Measurements from ENCODE around the gene PACS2. TPM values are rescaled to one million over a fixed set of nuclear protein-coding genes. Genes with fewer than 3 reads are reported as not detected.

Gene PACS2
- total RNA-seq, 2 experiments from 2014 or later, result 28.3 to 29.9 TPM

- ChIA-PET POLR2A (interaction anchor here (1.1 to 1.6 kb wide), 2 partner anchors 48 to 110 kb away, joined by 3 read pairs; no protein-coding TSS in a partner anchor), CTCF (no interaction called here)
- DNase-seq, result no peak
- H3K4me3 Mint-ChIP-seq, result no peak overlapping the region
- H3K27me3 Mint-ChIP-seq, result no peaks in the 10 kb centered on the region
- H3K9me3 Mint-ChIP-seq, result no peaks in the 10 kb centered on the region
- H3K27ac Mint-ChIP-seq, result no peak overlapping the region
- H3K4me1 Mint-ChIP-seq, result peaks cover 7% of the 10 kb centered on the region
- peaks cover 3% of the 10 kb centered on the region for H3K36me3 Mint-ChIP-seq (ENCODE audit: low read depth)
These were observed 67.1 kb downstream of the PACS2 start for GRCh38 chr14:105381446-105382342.

GRCh38 chr14:105382343-105383082 lies 68.0 kb downstream of the PACS2 start:
- Mint-ChIP-seq H3K27ac (no peak overlapping the region), H3K4me3 (no peak overlapping the region), H3K27me3 (no peaks in the 10 kb centered on the region), H3K36me3 (ENCODE audit: low read depth) (peaks cover 3% of the 10 kb centered on the region), H3K4me1 (peaks cover 3% of the 10 kb centered on the region), H3K9me3 (no peaks in the 10 kb centered on the region)
- DNase-seq, result no peak
- CTCF ChIA-PET, result no interaction called here
- POLR2A ChIA-PET, result interaction anchor here (1.6 kb wide), 1 partner anchor 47 kb away, joined by 3 read pairs; no protein-coding TSS in a partner anchor

GRCh38 chr14:105383083-105383730 lies 68.7 kb downstream of the PACS2 start:
- Mint-ChIP-seq H3K27me3 (no peaks in the 10 kb centered on the region), H3K9me3 (no peaks in the 10 kb centered on the region)

GRCh38 chr14:105384041-105384557 lies 69.6 kb downstream of the PACS2 start:
- no peaks in the 10 kb centered on the region for H3K9me3 Mint-ChIP-seq
- H3K27me3 Mint-ChIP-seq, result no peaks in the 10 kb centered on the region
- H3K4me3 Mint-ChIP-seq, result no peak overlapping the region
- no peak for DNase-seq
- POLR2A ChIA-PET, result interaction anchor here (1.0 kb wide), 1 partner anchor 13 kb away, joined by 4 read pairs; no protein-coding TSS in a partner anchor
- peaks cover 2% of the 10 kb centered on the region for H3K4me1 Mint-ChIP-seq
- peaks cover 3% of the 10 kb centered on the region for H3K36me3 Mint-ChIP-seq (ENCODE audit: low read depth)
- H3K27ac Mint-ChIP-seq, result no peak overlapping the region
- CTCF ChIA-PET, result interaction anchor here (0.6 to 1.4 kb wide), 2 partner anchors 13 to 337 kb away, joined by 3 to 4 read pairs; no protein-coding TSS in a partner anchor

More at GRCh38 chr14:105383083-105383730, 68.7 kb downstream of the PACS2 start:
- Mint-ChIP-seq H3K27ac (no peak overlapping the region), H3K4me3 (no peak overlapping the region), H3K4me1 (peaks cover under 1% of the 10 kb centered on the region), H3K36me3 (ENCODE audit: low read depth) (peaks cover 3% of the 10 kb centered on the region)
- DNase-seq, result no peak
- POLR2A ChIA-PET, result interaction anchor here (1.6 kb wide), 1 partner anchor 47 kb away, joined by 3 read pairs; no protein-coding TSS in a partner anchor
- CTCF ChIA-PET, result interaction anchor here (1.4 kb wide), 1 partner anchor 12 kb away, joined by 4 read pairs; no protein-coding TSS in a partner anchor

GRCh38 chr14:105384605-105385321 lies 70.2 kb downstream of the PACS2 start:
- Mint-ChIP-seq H3K36me3 (ENCODE audit: low read depth) (peaks cover 3% of the 10 kb centered on the region), H3K27ac (no peak overlapping the region), H3K27me3 (no peaks in the 10 kb centered on the region), H3K4me1 (peaks cover 2% of the 10 kb centered on the region), H3K4me3 (no peak overlapping the region), H3K9me3 (no peaks in the 10 kb centered on the region)
- POLR2A ChIA-PET, result interaction anchor here (1.0 kb wide), 1 partner anchor 13 kb away, joined by 4 read pairs; no protein-coding TSS in a partner anchor
- no peak for DNase-seq
- CTCF ChIA-PET, result interaction anchor here (0.6 to 1.4 kb wide), 2 partner anchors 14 to 338 kb away, joined by 3 to 4 read pairs; no protein-coding TSS in a partner anchor

GRCh38 chr14:105385322-105385637 lies 70.7 kb downstream of the PACS2 start:
- no peak for DNase-seq
- Mint-ChIP-seq H3K4me1 (peaks cover 8% of the 10 kb centered on the region), H3K27ac (no peak overlapping the region), H3K4me3 (no peak overlapping the region), H3K36me3 (ENCODE audit: low read depth) (peaks cover 3% of the 10 kb centered on the region), H3K9me3 (no peaks in the 10 kb centered on the region), H3K27me3 (no peaks in the 10 kb centered on the region)
- ChIA-PET POLR2A (no interaction called here), CTCF (no interaction called here)

GRCh38 chr14:105385698-105386365 lies 71.3 kb downstream of the PACS2 start:
- ChIA-PET CTCF (no interaction called here), POLR2A (no interaction called here)
- no peak overlapping the region for H3K4me3 Mint-ChIP-seq
- peaks cover 12% of the 10 kb centered on the region for H3K4me1 Mint-ChIP-seq
- H3K27ac Mint-ChIP-seq, result no peak overlapping the region
- no peaks in the 10 kb centered on the region for H3K27me3 Mint-ChIP-seq
- DNase-seq, result no peak
- H3K36me3 Mint-ChIP-seq (ENCODE audit: low read depth), result peaks cover 3% of the 10 kb centered on the region
- no peaks in the 10 kb centered on the region for H3K9me3 Mint-ChIP-seq

GRCh38 chr14:105386581-105387529 lies 72.3 kb downstream of the PACS2 start:
- H3K36me3 Mint-ChIP-seq (ENCODE audit: low read depth), result peaks cover 3% of the 10 kb centered on the region
- POLR2A ChIA-PET, result no interaction called here
- no peaks in the 10 kb centered on the region for H3K9me3 Mint-ChIP-seq
- H3K27ac Mint-ChIP-seq, result no peak overlapping the region
- CTCF ChIA-PET, result no interaction called here
- H3K4me3 Mint-ChIP-seq, result no peak overlapping the region
- peaks cover 15% of the 10 kb centered on the region for H3K4me1 Mint-ChIP-seq
- DNase-seq, result no peak
- H3K27me3 Mint-ChIP-seq, result no peaks in the 10 kb centered on the region

- CTCF ChIA-PET, result no interaction called here
- H3K4me3 Mint-ChIP-seq, result no peak overlapping the region
- DNase-seq, result no peak
- H3K27me3 Mint-ChIP-seq, result no peaks in the 10 kb centered on the region
- H3K27ac Mint-ChIP-seq, result no peak overlapping the region
- peaks cover 3% of the 10 kb centered on the region for H3K36me3 Mint-ChIP-seq (ENCODE audit: low read depth)
- peaks cover 15% of the 10 kb centered on the region for H3K4me1 Mint-ChIP-seq
- POLR2A ChIA-PET, result no interaction called here
- no peaks in the 10 kb centered on the region for H3K9me3 Mint-ChIP-seq
These were observed 73.0 kb downstream of the PACS2 start for GRCh38 chr14:105387530-105387922.

- H3K27ac Mint-ChIP-seq, result no peak overlapping the region
- peaks cover 3% of the 10 kb centered on the region for H3K36me3 Mint-ChIP-seq (ENCODE audit: low read depth)
These were observed 73.8 kb downstream of the PACS2 start for GRCh38 chr14:105388110-105388951.

More at GRCh38 chr14:105388110-105388951, 73.8 kb downstream of the PACS2 start:
- no peaks in the 10 kb centered on the region for H3K27me3 Mint-ChIP-seq
- no peak for DNase-seq
- CTCF ChIA-PET, result no interaction called here
- peaks cover 15% of the 10 kb centered on the region for H3K4me1 Mint-ChIP-seq
- no peaks in the 10 kb centered on the region for H3K9me3 Mint-ChIP-seq
- no peak overlapping the region for H3K4me3 Mint-ChIP-seq
- POLR2A ChIA-PET, result interaction anchor here (1.8 kb wide), 1 partner anchor 10 kb away, joined by 11 read pairs; the partner anchor contains the start of gene TEX22

Measured in activated CD4-positive, alpha-beta memory T cell treated with anti-CD3 and anti-CD28 coated beads, Interleukin-2, amount 10 ng/mL, durations not matched to agents 7 days and 5 days (primary cell).